NOMO-1 (cell line): ENCODE measurements around the gene MAD1L1.
A peak's percentile ranks its signal among the peaks of the same experiment; 100 is the strongest.
"Not testable (repeated sequence)": the region's sequence is repeated elsewhere in the genome, so short reads cannot be mapped to it uniquely, and the experiment has no call there.

ENCODE experiments used
- DNase-seq, 2 experiments: peaks; one replicate each; lab custom pipeline; 2025; ENCODE audit not compliant: unreplicated experiment in 2 of 2; lab: John Stamatoyannopoulos, UW

The MAD1L1 gene

DNA sequence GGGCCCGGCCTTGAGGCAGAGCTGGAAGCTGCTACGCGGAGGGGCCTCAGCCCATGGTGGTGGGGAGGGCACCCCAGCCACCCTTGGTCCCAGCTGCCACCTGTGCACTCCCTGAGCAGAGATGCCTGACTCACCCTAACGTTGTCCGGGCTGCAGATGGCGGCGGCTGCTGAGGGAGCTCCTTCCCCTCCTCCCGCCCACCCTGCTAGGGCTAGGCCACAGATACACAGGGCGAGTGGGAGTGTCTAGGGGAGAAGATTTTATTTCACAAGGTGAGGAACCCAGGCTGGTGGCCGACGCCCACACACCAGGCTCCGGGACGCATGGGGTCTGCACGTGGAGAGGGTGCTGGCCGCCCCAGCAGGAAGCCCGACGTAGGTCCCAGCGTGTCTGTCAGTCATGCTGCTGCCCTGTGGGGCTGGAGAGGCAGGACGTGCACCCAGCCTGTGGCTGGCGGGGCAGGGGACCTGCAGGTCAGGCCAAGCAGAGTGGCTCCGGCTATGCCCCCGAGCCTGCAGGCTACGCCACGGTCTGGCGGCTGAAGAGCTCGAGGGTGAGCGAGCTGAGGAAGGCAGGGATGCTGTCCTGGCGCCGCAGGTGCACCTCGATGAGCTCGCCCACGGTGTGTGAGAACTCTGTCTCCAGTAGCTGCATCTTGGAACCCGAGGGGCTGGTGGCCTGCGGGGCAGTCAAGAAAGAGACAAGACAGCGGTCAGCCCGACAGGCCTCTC is 417.0 kb downstream of the MAD1L1 start:
- not testable (repeated sequence) for DNase-seq

GRCh38 chr7:1815051-1815481 is 417.7 kb downstream of the MAD1L1 start:
- no peak for DNase-seq

DNA sequence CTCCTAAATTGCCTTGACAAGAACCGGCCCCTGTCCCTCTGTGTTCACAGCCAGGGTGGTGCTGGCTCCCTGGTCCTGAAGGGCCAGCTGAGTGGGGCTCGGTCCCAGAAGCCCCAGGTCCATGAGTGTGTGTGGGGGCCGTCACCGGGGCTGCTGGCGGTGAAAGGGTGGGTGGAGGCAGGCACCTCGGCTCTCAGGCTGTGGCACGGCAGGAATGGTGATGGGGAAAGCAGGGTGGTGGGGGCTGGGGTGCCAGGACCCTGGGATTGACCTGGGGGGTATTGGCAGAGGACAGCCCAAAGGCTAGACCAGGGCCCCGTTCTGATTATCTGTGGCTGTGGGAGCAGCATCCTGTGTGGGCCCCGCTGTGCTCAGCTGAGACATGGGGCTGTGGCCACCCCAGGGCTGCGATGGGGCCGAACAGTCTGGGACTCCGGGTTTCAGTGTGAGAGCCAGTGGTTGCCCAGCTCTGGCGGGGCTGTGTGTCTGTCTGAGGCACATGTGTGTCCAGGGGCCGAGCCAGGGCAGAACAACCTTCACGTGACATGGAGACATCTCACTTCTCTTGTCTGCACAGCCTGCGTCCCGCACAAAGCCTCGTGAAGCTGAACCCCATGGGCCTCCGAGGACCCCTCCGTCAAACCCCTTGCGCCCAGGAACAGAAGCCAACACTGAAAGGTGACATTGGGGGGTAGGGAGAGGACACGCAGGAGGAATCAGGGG is 418.5 kb downstream of the MAD1L1 start:
- no peak for DNase-seq

GRCh38 chr7:1813394-1814088 is 419.2 kb downstream of the MAD1L1 start:
- DNase-seq: no peak

DNA sequence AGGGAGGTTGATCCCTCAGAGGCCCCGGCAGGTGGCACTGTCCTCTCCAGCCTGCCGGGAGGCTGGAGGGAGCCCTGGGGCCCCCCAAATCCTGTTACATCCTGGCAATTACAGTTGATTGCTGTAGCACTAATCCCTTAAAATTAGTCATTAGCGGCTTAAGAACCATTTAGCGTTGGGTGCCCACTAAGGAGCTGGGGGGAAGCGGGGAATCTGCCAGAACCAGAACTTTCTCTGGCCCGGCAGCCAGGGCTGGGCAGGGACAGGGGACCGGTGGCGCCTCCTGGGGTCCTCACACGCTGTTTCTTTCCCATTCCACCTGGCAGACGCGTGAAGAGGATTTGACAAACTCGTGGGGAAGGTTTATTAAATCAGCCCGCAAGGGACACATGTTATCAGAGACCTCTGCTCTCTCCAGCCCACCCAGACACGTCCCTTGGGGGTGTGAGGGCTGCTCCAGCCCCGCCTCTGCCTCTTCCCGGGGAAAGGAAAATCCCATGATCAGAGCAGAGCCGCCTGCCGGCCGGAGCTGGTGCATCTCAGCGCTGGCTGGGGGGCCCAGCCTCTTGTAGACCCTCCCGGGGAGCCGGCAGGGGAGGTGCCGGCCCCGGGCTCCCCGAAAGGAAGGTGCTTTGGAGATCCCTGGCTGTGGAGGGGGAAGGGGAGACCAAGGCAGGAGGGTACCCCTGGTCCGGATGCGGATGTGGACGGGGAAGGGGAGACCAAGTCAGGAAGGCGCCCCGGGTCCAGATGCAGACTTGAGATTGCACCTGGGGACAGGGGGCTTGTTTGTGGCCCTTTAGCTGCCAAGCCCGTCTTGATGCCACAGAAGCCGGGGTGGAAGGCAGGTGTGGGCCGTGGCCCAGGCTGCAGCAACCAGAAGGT is 420.0 kb downstream of the MAD1L1 start:
- no peak for DNase-seq

DNA sequence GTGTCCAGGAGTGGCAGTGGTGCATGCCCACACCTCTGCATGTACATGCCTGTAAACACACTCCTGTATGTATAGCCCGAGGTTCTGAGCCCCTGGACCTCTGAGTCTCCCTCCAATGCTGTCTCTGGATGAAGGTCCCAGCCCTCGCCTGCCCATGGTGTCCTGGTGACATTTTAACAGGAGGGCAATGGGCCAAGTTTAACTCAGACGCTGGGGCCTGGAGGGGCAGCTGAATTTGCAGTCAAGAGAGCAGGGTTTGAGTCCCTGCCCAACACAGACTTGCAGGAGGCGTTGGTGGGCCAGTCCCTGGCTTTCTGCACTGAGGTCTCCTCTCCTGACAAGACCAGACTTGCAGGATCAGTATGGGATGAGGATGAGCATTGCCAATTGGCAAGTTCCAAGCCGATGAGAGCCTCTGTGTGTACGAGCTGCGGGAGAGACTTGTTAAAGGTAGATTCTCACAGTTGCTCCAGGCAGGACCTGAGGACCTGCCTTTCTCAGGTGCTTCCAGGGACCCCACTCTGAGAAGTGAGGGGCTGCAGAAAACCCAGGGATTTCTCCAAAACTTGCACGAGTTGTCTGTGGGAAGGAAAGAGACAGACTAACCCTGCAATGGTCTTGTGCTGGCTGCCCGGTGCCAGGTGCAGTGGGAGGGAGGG is 420.8 kb downstream of the MAD1L1 start:
- no peak for DNase-seq

GRCh38 chr7:1810961-1811849 is 421.5 kb downstream of the MAD1L1 start:
- peak; percentile 35 to 51 for DNase-seq

GRCh38 chr7:1810521-1810920 is 422.2 kb downstream of the MAD1L1 start:
- DNase-seq: no peak

GRCh38 chr7:1809601-1810258 is 423.0 kb downstream of the MAD1L1 start:
- no peak for DNase-seq

DNA sequence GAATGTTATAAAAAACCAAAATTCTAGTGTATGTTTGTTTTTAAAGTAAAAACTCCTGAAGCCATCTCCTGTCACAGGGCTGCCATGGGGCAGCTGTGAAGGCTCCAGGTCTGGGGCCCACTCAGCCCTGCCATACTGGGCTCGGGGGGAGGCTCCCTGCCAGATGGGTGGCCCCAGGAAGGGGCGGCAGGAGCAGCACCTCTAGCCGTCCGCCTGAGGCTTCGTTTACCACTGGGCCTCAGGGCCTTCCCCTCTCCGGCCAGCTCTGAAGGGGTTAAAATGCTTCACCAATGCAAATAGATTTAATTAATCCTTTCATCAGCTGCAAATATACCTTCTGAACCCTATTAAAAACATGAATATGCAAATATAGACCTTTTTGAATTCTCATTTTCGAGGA is 423.7 kb downstream of the MAD1L1 start:
- no peak for DNase-seq

- no peak for DNase-seq
Measured at GRCh38 chr7:1807821-1808600, 424.7 kb downstream of the MAD1L1 start.

GRCh38 chr7:1806354-1806753 is 426.4 kb downstream of the MAD1L1 start:
- no peak for DNase-seq

- no peak for DNase-seq
Measured at GRCh38 chr7:1804310-1804709, 428.4 kb downstream of the MAD1L1 start.

DNA sequence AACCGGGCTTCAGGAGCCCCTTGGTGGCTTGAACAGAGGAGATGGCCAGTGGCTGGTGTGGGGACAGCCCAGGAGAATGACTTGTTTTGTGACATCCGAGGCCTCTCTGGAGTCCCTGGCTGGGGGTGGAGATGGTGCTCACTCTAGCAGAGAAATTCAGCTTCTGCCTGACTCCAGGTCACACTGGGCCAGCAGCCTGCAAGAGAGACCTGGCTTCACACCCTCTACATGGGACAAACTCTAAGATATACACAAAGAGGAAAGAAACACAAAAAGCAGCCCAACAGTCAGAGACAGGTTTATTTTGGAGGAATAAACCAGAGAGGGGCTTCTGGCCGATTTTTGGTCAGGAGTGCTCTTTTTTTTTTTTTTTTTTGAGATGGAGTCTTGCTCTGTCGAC is 429.8 kb downstream of the MAD1L1 start:
- no peak for DNase-seq

DNA sequence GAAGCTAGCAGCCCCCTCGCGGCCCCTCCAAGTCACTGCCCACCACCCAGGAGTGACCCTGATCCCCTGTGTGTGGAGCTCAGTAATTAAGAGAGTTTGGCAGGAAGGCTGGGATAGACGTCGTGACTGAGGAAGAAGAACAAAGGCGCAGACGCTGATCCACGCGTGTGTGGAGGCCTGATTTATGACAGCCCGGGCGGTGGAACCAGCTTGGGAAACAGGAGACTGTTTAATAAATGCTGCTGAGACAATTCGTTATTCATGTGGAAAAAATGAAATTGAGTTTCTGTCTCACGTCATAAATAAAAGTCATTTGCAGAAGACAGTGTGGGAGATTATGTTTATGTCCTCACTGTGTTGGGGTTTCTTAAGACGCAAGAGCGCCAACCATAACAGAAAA is 431.8 kb downstream of the MAD1L1 start:
- DNase-seq: no peak

DNA sequence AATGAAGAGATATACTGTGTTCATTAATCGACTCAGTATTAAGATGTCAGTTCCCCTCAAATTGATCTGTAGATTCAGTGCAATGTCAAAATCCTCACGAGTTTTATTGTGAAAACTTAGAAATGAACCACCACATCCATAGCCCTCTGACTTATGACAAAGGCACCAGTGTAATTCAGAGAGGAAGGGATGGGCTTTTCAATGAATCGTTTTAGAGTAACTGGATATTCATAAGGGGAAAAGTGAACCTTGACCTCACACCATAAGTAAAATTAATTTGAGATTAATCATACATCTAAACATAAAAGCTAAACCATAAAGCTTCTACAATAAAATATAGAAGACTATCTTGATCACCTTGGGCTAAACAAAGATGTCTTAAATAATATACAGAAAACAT is 434.6 kb downstream of the MAD1L1 start:
- no peak for DNase-seq

DNA sequence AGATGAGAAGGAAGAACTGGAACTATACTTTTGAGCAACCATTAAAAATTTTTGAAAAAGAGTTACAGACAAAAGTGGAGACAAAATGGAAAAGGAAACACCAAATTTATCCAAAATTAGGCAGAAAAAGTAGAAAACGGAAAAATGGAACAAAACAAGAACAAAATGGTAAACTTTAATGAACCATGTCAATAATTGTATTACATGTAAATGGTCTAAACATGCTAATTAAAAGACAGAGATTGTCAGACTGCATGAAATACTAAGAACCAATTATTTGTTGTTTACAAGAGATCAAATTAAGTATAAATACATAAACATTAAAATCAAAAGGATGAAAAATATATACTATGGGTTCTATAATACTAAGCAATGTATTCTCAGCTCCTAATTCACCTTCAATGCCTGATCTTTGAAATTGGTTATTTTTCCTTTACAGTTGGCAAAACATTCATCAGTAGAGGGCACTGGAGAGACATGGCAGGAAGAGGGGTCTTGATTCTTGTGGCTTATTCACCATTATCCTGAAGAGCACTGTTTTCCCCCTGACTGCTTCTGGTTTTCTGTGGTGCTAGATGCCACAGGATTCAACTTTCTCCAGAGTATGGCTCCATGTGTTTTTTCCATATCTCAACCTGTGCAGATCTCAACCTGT is 437.7 kb downstream of the MAD1L1 start:
- no peak for DNase-seq
